Heart left ventricle (tissue), 13 donors: ENCODE data around the gene NOS2.

Experiments
- POLR2A ChIP-seq, 2 donors: fragments of 450-650 bp; IDR thresholded peaks; one replicate each; pipeline ENCODE4 v1.6.1; 2017; ENCODE audit warnings: antibody characterized with exemption in 2 of 2, mild to moderate bottlenecking in 2 of 2, moderate library complexity in 2 of 2
- TF ChIP-seq, protein P1 (sequence below), 12 donors: fragments of 200-600 bp; sonication (generic) in 4 of 12; IDR thresholded peaks; one replicate each; pipeline versions ENCODE4 v1.5.0 to v1.8.0; 2018 to 2022; ENCODE audit warnings: antibody characterized with exemption in 12 of 12, mild to moderate bottlenecking in 5 of 12
- donor health status: ischemic (EF 13 %, LVEDD 7.1; RV severe dilation, severe dysfunction).
- donor health status: DM: no; HTN: yes; CAD: no.
- donor health status: DM: no; HTN: no; CAD: no.
- donor health status: ischemic (EF 25% LVEDD 6.9; RV normal size, moderate dysfunction).
- donor health status: ischemic (EF 25% LVEDD 5.7; RV mildly dilated, moderate dysfunction).
- donor health status: ischemic (EF 35%, LVEDD 5.7; RV mildly dilated, moderate dysfunction).
- donor health status: nonischemic (EF 11% LVEDD 7.7; RV severe dilation, severe dysfunction).
- donor health status: DM: yes; HTN: yes; CAD: no.
- donor health status: PGD.
- donor health status: ischemic (EF 29% LVEDD 5.4; RV normal size, mild dysfunction).
- donor health status: nonischemic (EF 23%, LVEDD 6.1; RV moderate dilation, normal function).

DNA sequence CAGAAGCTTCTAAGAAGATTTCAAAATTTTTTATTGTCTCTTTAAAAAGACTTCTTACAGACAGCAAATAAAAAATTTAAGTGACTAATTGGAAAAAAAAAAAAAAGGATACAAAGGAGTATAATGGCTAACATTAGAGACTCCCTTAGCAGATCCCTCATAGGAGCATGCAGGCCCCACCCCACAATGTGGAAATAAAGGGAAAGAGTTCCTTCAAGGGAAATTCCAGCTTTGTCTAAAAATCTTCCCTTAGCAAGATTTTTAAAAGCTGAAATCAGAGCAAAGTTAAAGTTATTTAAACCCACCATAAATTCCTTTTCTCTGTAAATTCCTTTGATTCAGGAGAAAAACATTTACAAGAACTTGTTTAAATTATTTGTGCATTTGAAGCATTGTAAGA is 32.5 kb upstream of the NOS2 start:
- TF ChIP-seq, protein P1, sequence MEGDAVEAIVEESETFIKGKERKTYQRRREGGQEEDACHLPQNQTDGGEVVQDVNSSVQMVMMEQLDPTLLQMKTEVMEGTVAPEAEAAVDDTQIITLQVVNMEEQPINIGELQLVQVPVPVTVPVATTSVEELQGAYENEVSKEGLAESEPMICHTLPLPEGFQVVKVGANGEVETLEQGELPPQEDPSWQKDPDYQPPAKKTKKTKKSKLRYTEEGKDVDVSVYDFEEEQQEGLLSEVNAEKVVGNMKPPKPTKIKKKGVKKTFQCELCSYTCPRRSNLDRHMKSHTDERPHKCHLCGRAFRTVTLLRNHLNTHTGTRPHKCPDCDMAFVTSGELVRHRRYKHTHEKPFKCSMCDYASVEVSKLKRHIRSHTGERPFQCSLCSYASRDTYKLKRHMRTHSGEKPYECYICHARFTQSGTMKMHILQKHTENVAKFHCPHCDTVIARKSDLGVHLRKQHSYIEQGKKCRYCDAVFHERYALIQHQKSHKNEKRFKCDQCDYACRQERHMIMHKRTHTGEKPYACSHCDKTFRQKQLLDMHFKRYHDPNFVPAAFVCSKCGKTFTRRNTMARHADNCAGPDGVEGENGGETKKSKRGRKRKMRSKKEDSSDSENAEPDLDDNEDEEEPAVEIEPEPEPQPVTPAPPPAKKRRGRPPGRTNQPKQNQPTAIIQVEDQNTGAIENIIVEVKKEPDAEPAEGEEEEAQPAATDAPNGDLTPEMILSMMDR (IDR thresholded peaks at IDR 0.05), result no peak
- no peak for TF ChIP-seq POLR2A (IDR thresholded peaks at IDR 0.05)
